HG03175 (cell line): ENCODE data around the gene PGA5.
"Not testable (repeated sequence)": the region's sequence is repeated elsewhere in the genome, so short reads cannot be mapped to it uniquely, and the experiment has no call there.

Experiments
- ATAC-seq: cut with Tn5 transposase; IDR thresholded peaks from one replicate; pipeline ENCODE4 v1.9.1; 2021; ENCODE audit warnings: mild to moderate bottlenecking, moderate library complexity; ENCODE audit not compliant: unreplicated experiment

The PGA5 gene

DNA sequence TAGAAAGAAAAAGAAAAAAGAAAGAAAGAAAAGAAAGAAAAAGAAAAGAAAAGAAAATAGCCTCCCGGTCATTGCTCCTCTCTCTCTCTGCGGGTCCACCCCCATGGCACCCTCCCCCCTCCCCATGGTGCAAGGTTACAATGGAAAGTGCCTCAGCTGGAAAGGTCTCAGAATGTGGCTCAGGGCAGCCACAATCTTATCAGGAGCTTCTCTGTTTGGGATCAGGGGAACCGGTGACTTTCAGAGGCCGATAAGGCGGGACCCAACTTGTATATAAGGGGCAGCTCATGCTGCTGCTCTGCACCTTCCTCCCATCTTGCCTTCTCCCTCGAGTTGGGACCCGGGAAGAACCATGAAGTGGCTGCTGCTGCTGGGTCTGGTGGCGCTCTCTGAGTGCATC lies at the start of gene PGA5:
Gene PGA5 (plus strand): TSS at position 301 of the 400 bp plus-strand sequence. CDS start 52 bp downstream, at position 353.
- not testable (repeated sequence) for ATAC-seq

GRCh38 chr11:61193596-61193995 lies 47.4 kb upstream of the PGA5 start:
- ATAC-seq = no peak

- ATAC-seq = no peak
Observed at GRCh38 chr11:61194169-61194671, 46.8 kb upstream of the PGA5 start.

DNA sequence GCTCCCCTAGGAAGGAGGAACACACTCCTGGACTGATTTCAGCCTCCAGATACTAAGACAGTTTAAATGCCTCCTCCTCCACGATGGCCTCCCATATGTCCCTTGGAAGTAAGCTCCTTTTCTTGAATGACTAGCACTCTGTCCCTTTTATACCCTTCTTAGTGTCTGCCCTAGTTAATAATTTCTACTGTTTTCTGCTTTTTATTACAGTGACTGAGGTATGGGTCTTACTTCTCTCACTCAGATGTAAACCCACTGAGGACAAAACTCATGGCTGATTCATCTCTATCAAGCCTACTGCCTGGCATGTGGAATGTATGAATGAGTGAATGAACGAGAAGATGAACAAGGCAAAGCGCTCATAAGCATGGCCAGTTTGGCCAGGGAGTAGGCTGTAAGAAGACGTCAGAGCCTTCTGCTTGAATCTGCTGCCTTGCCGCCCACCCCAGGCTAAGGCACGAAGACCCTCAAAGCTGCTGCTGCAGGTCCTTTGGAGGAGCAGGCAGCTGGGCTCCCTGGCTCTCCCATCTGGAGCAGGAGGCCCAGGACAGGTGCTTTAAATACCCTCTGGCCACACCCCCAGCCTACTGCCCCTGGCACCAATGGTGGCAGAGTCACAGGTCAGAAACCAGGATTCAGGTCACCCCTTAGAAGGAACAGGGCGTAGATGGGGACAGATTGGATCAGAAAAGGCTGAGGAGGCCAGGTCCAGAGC lies 45.8 kb upstream of the PGA5 start:
- no peak for ATAC-seq

DNA sequence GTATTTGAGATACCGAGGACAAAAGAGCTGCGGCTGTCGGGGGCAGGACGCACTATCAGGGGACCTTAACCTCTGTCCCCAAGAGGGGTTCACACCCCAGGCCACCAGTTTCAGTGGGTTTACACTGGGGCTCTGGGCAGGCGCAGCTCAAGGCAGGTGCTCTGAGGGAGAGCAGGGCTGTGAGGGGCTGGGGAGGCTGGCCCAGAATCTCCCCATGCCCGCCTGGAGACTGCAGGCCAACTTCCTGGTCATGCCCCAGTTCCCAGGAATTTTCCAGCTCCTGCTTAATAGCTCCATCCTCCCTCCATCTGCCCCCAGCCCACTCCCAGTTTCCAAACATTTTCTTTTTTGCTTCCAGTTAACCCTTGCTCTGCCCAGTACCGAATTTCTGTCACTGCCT lies 45.3 kb upstream of the PGA5 start:
- no peak for ATAC-seq

GRCh38 chr11:61198361-61198760 lies 42.6 kb upstream of the PGA5 start:
- ATAC-seq = no peak

- ATAC-seq = no peak
Observed at GRCh38 chr11:61198948-61199523, 41.9 kb upstream of the PGA5 start.

GRCh38 chr11:61201476-61201875 lies 39.5 kb upstream of the PGA5 start:
- ATAC-seq = no peak

DNA sequence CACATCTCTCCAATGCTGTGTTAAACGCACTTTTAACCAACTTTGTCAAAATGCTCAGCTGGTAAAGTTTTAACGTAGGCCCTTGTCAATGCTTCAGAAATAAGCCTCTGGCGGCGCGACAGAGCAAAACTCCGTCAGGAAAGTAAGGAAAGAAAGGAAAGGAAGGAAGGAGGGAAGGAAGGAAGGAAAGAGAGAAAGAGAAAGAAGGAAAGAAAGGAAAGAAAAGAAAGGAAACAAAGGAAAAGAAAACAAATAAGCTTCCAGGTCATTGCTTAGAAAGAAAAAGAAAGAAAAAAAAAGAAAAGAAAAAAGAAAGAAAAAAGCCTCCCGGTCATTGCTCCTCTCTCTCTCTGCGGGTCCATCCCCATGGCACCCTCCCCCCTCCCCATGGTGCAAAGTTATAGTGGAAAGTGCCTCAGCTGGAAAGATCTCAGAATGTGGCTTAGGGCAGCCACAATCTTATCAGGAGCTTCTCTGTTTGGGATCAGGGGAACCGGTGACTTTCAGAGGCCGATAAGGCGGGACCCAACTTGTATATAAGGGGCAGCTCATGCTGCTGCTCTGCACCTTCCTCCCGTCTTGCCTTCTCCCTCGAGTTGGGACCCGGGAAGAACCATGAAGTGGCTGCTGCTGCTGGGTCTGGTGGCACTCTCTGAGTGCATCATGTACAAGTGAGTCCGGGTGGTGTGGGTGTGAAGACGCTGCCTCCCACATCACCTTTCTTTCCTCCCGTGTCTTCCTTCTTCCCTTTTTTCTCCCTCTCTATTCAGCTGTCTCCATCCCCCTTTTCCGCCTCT lies 37.8 kb upstream of the PGA5 start, which contains the start of gene PGA3:
Gene PGA3 (plus strand): TSS at position 566 of the 797 bp plus-strand sequence. CDS start 50 bp downstream, at position 616.
- not testable (repeated sequence) for ATAC-seq

DNA sequence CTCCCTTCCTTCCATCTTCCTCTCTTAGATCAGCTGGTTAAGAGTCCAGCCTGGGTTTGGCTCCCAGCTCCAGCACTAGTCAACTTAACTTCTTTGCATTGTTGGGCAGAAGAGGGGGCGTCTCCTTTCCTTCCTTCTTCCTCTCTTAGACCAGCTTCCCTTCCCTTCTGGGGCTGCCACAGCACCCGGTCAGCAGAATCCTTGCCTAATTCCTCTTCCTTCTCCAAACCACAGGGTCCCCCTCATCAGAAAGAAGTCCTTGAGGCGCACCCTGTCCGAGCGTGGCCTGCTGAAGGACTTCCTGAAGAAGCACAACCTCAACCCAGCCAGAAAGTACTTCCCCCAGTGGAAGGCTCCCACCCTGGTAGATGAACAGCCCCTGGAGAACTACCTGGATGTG lies 37.1 kb upstream of the PGA5 start:
- not testable (repeated sequence) for ATAC-seq

GRCh38 chr11:61204502-61205059 lies 36.4 kb upstream of the PGA5 start:
- ATAC-seq = not testable (repeated sequence)

- ATAC-seq = not testable (repeated sequence)
Observed at GRCh38 chr11:61207636-61208310, 33.2 kb upstream of the PGA5 start.

GRCh38 chr11:61210629-61211028 lies 30.3 kb upstream of the PGA5 start:
- ATAC-seq = not testable (repeated sequence)

- ATAC-seq = not testable (repeated sequence)
Observed at GRCh38 chr11:61211327-61211952, 29.5 kb upstream of the PGA5 start.

- not testable (repeated sequence) for ATAC-seq
Observed at GRCh38 chr11:61212202-61212601, 28.8 kb upstream of the PGA5 start.

- ATAC-seq = not testable (repeated sequence)
Observed at GRCh38 chr11:61213711-61214324, 27.2 kb upstream of the PGA5 start.

DNA sequence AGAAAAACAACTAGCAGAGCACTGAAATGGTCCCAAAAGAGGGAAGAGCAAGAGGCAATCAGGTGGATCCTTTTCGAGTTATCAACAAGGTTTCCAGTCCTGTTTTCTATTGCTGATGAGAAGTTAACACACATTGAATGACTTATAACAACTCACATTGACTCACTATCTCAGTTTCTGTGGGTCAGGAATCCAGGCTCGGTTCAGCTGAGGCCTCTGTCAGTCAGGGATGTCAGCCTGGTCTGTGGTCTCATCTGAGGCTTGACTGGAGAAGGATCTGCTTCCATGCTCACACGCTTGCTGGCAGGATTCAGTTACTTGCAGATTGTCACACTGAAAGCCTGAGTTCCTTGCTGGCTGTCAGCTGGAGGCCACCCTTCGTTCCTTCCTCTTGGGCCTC lies 22.7 kb upstream of the PGA5 start:
- ATAC-seq = not testable (repeated sequence)

DNA sequence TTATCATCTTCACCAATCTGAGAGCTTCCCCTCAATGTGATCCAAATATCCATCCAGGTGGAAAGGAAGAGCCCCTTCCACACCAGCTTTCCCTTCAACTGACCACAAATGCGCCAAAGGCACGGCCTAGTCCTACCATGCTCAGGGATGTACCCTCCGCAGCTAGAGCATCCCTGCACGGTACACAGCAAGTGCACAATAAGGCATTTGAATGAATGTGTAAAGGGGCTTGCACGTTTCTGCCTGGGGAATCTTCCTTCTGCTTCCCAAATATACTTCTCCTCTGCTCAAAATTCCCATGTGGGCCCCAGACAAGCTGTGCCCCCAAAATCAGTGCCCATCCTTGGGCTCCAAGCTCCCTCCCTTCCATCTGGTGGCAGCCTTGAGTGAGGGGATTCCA lies 22.0 kb upstream of the PGA5 start:
- ATAC-seq = not testable (repeated sequence)

- ATAC-seq = not testable (repeated sequence)
Observed at GRCh38 chr11:61222047-61222446, 18.9 kb upstream of the PGA5 start, which contains the start of gene PGA4. TSS of gene PGA4 (plus strand) at chr11:61222347. CDS start at chr11:61222401, 54 bp downstream.
